HG02623 (cell line): ENCODE measurements around the gene INSYN2B.

Experiments
- ATAC-seq: cut with Tn5 transposase; IDR thresholded peaks from one replicate; pipeline ENCODE4 v1.9.1; 2021; ENCODE audit warnings: moderate library complexity; ENCODE audit not compliant: unreplicated experiment

The INSYN2B gene

GRCh38 chr5:169895926-169896325 is 84.4 kb downstream of the INSYN2B start:
- no peak for ATAC-seq

- no peak for ATAC-seq
Observed at GRCh38 chr5:169893571-169893970, 86.7 kb downstream of the INSYN2B start.

GRCh38 chr5:169893010-169893409 is 87.3 kb downstream of the INSYN2B start:
- no peak for ATAC-seq

- ATAC-seq: no peak
Observed at GRCh38 chr5:169889572-169889971, 90.7 kb downstream of the INSYN2B start.

- no peak for ATAC-seq
Observed at GRCh38 chr5:169886677-169887076, 93.6 kb downstream of the INSYN2B start.

- ATAC-seq: peak; percentile 47
Observed at GRCh38 chr5:169886033-169886432, 94.3 kb downstream of the INSYN2B start.

- no peak for ATAC-seq
Observed at GRCh38 chr5:169881702-169882303, 98.5 kb downstream of the INSYN2B start.

- no peak for ATAC-seq
Observed at GRCh38 chr5:169880785-169881184, 99.5 kb downstream of the INSYN2B start.

- no peak for ATAC-seq
Observed at GRCh38 chr5:169880012-169880663, 100.2 kb downstream of the INSYN2B start.

GRCh38 chr5:169876386-169876785 is 103.9 kb downstream of the INSYN2B start:
- ATAC-seq: no peak

- ATAC-seq: no peak
Observed at GRCh38 chr5:169875731-169876130, 104.6 kb downstream of the INSYN2B start.

- no peak for ATAC-seq
Observed at GRCh38 chr5:169875091-169875728, 105.1 kb downstream of the INSYN2B start.

GRCh38 chr5:169874621-169875020 is 105.7 kb downstream of the INSYN2B start:
- ATAC-seq: no peak

- no peak for ATAC-seq
Observed at GRCh38 chr5:169873642-169874041, 106.7 kb downstream of the INSYN2B start.

GRCh38 chr5:169871826-169872490 is 108.3 kb downstream of the INSYN2B start:
- no peak for ATAC-seq

- no peak for ATAC-seq
Observed at GRCh38 chr5:169870211-169870610, 110.1 kb downstream of the INSYN2B start.

GRCh38 chr5:169869066-169869465 is 111.2 kb downstream of the INSYN2B start:
- no peak for ATAC-seq

- ATAC-seq: no peak
Observed at GRCh38 chr5:169867347-169867746, 112.9 kb downstream of the INSYN2B start.

- no peak for ATAC-seq
Observed at GRCh38 chr5:169864483-169864882, 115.8 kb downstream of the INSYN2B start.

- no peak for ATAC-seq
Observed at GRCh38 chr5:169862391-169862811, 117.9 kb downstream of the INSYN2B start.

GRCh38 chr5:169861934-169862333 is 118.4 kb downstream of the INSYN2B start:
- no peak for ATAC-seq

GRCh38 chr5:169861433-169861832 is 118.9 kb downstream of the INSYN2B start:
- no peak for ATAC-seq
